HEK293 (cell line): ENCODE results near the gene EPB41L2.

Source experiments
- CTCF ChIA-PET: fragments of 350-600 bp; formaldehyde crosslinking; extraction: SDS; loops from one replicate; lab custom pipeline; 2021; ENCODE audit warnings: antibody characterized with exemption; lab: Yijun Ruan, JAX
- POLR2A ChIA-PET: fragments of 300-600 bp; formaldehyde crosslinking; extraction: SDS; loops from one replicate; lab custom pipeline; 2020; ENCODE audit warnings: antibody characterized with exemption, inconsistent platforms; lab: Yijun Ruan, JAX
- H3K27ac ChIP-seq: fragments of 200-500 bp; sonication (Bioruptor generic); 2 replicates; pipeline ENCODE4 v1.5.1; 2014; ENCODE audit warnings: low read depth, low read length, control low read depth, inconsistent platforms; ENCODE audit errors: extremely low read depth
- H3K36me3 ChIP-seq, 2 experiments: fragments of 200-500 bp in 1 of 2; sonication (Bioruptor generic) in 1 of 2; 1 replicate in 1 of 2; 2 replicates in 1 of 2; pipeline ENCODE4 v1.5.1; 2014 to 2017; ENCODE audit warnings: inconsistent platforms in 2 of 2, low read length in 2 of 2; ENCODE audit not compliant: control insufficient read depth in 2 of 2, insufficient read depth in 1 of 2
- H3K4me1 ChIP-seq: fragments of 200-500 bp; sonication (Bioruptor generic); 2 replicates; pipeline ENCODE4 v1.5.1; 2014; ENCODE audit warnings: mild to moderate bottlenecking, low read length, inconsistent platforms; ENCODE audit not compliant: control insufficient read depth, insufficient read depth
- H3K4me3 ChIP-seq: 2 replicates; pipeline ENCODE4 v1.5.1; 2011; ENCODE audit warnings: low read depth, mild to moderate bottlenecking, control low read depth, low read length, moderate library complexity
- H3K9me3 ChIP-seq: fragments of 200-500 bp; sonication (Bioruptor generic); 2 replicates; pipeline ENCODE4 v1.5.1; 2014; ENCODE audit warnings: low read depth, low read length, inconsistent platforms; ENCODE audit not compliant: control insufficient read depth, insufficient read depth
- BCL11B ChIP-seq: fragments of 450-650 bp; formaldehyde crosslinking; IDR thresholded peaks from 2 replicates; pipeline ENCODE4 v1.5.1; 2016; ENCODE audit warnings: low read depth, missing biosample characterization, missing genetic modification characterization
- TCF7L2 ChIP-seq: IDR thresholded peaks from 2 replicates; pipeline ENCODE4 v1.6.1; 2011; ENCODE audit warnings: low read depth, mild to moderate bottlenecking, inconsistent platforms, low read length, moderate library complexity, borderline replicate concordance
- YY2 ChIP-seq: fragments of 450-650 bp; formaldehyde crosslinking; IDR thresholded peaks from 2 replicates; pipeline ENCODE4 v1.5.1; 2016; ENCODE audit warnings: missing biosample characterization, missing genetic modification characterization
- ZNF138 ChIP-seq: fragments of 450-650 bp; formaldehyde crosslinking; IDR thresholded peaks from 2 replicates; pipeline ENCODE4 v1.5.1; 2016; ENCODE audit warnings: missing biosample characterization, missing genetic modification characterization, borderline replicate concordance
- ZNF221 ChIP-seq: fragments of 450-650 bp; formaldehyde crosslinking; IDR thresholded peaks from 2 replicates; pipeline ENCODE4 v1.5.1; 2017; ENCODE audit warnings: missing biosample characterization, missing genetic modification characterization, borderline replicate concordance
- ZNF529 ChIP-seq: fragments of 450-650 bp; formaldehyde crosslinking; IDR thresholded peaks from 2 replicates; pipeline ENCODE4 v1.5.1; 2017; ENCODE audit warnings: missing genetic modification characterization, missing biosample characterization; ENCODE audit not compliant: insufficient replicate concordance
- ZNF645 ChIP-seq: fragments of 450-650 bp; formaldehyde crosslinking; IDR thresholded peaks from 2 replicates; pipeline ENCODE4; 2016; ENCODE audit warnings: missing biosample characterization, missing genetic modification characterization
- ZSCAN18 ChIP-seq: fragments of 450-650 bp; formaldehyde crosslinking; IDR thresholded peaks from 2 replicates; pipeline ENCODE4 v1.5.1; 2016; ENCODE audit warnings: missing biosample characterization, missing genetic modification characterization
- TF ChIP-seq, protein P1 (sequence below): fragments of 450-650 bp; formaldehyde crosslinking; IDR thresholded peaks from 2 replicates; pipeline ENCODE4 v1.5.1; 2017; ENCODE audit warnings: missing biosample characterization, missing genetic modification characterization
- TF ChIP-seq, protein P2 (sequence below): fragments of 450-650 bp; formaldehyde crosslinking; IDR thresholded peaks from 2 replicates; pipeline ENCODE4 v1.5.1; 2016; ENCODE audit warnings: missing biosample characterization, missing genetic modification characterization, borderline replicate concordance
- TF ChIP-seq, protein P3 (sequence below): fragments of 450-650 bp; formaldehyde crosslinking; IDR thresholded peaks from 2 replicates; pipeline ENCODE4 v1.5.1; 2016; ENCODE audit warnings: missing biosample characterization, missing genetic modification characterization
- TF ChIP-seq, protein P4 (sequence below): fragments of 450-650 bp; formaldehyde crosslinking; IDR thresholded peaks from 2 replicates; pipeline ENCODE4 v1.5.1; 2016; ENCODE audit warnings: missing biosample characterization, missing genetic modification characterization

Gene EPB41L2

DNA sequence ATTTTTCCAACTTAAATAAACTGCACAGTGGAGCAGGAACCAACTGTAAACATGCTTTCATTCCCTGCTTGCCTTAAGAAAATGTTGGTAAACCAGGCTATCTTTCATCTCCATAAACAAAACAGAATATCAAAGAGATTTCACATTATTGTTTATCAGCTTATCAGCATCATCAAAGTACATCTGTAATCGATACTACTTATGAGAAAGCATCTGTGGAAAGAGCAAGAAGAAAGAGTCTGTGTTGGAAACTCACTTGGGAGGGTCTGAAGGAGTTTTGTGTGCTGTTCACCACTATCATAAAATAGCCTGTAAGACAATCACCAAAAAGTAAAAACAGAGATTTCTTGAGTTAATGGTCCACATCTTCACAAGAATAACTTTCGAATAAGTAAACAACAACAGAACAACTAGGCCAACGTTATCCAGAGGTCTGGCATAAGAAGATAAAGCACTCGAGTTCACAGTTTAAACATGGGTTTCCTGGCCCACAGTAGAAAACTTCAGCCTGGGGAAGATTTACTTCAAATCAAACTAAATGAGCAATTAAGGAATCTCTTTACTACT, 47.9 kb downstream of the EPB41L2 start:
- TF ChIP-seq ZNF645 (tag by site-specific recombination) (no peak), YY2 (no peak), ZNF221 (tag by site-specific recombination) (no peak), BCL11B (tag by site-specific recombination) (no peak), TCF7L2 (peak; percentile 70; the same call in 1 of the 2 replicates), ZSCAN18 (no peak)
- TF ChIP-seq, protein P1, sequence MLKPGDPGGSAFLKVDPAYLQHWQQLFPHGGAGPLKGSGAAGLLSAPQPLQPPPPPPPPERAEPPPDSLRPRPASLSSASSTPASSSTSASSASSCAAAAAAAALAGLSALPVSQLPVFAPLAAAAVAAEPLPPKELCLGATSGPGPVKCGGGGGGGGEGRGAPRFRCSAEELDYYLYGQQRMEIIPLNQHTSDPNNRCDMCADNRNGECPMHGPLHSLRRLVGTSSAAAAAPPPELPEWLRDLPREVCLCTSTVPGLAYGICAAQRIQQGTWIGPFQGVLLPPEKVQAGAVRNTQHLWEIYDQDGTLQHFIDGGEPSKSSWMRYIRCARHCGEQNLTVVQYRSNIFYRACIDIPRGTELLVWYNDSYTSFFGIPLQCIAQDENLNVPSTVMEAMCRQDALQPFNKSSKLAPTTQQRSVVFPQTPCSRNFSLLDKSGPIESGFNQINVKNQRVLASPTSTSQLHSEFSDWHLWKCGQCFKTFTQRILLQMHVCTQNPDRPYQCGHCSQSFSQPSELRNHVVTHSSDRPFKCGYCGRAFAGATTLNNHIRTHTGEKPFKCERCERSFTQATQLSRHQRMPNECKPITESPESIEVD (tag by site-specific recombination), result peak; percentile 69
- Histone ChIP-seq H3K4me3 (no peak overlapping the region), H3K4me1 (peaks cover 34% of the 10 kb centered on the region), H3K9me3 (no peaks in the 10 kb centered on the region), H3K27ac (no peak overlapping the region), H3K36me3 (no peaks in the 10 kb centered on the region)
- CTCF ChIA-PET, result interaction anchor here (1.0 kb wide), 1 partner anchor 69 kb away, joined by 4 read pairs; no protein-coding TSS in a partner anchor
- POLR2A ChIA-PET, result interaction anchor here (1.6 kb wide), 1 partner anchor 11 kb away, joined by 4 read pairs; no protein-coding TSS in a partner anchor

GRCh38 chr6:131014080-131014776, 48.8 kb downstream of the EPB41L2 start:
- ChIA-PET CTCF (interaction anchor here (0.7 to 1.0 kb wide), 3 partner anchors 11 to 73 kb away, joined by 3 to 4 read pairs (median 3); no protein-coding TSS in a partner anchor), POLR2A (no interaction called here)
- TF ChIP-seq, protein P1 (tag by site-specific recombination), result peak; percentile 41
- TF ChIP-seq ZNF138 (tag by site-specific recombination) (no peak), ZNF529 (tag by site-specific recombination) (no peak)
- H3K4me3 ChIP-seq, result no peak overlapping the region
- H3K9me3 ChIP-seq, result no peaks in the 10 kb centered on the region
- peaks cover 34% of the 10 kb centered on the region for H3K4me1 ChIP-seq
- no peak overlapping the region for H3K27ac ChIP-seq
- no peaks in the 10 kb centered on the region for H3K36me3 ChIP-seq

DNA sequence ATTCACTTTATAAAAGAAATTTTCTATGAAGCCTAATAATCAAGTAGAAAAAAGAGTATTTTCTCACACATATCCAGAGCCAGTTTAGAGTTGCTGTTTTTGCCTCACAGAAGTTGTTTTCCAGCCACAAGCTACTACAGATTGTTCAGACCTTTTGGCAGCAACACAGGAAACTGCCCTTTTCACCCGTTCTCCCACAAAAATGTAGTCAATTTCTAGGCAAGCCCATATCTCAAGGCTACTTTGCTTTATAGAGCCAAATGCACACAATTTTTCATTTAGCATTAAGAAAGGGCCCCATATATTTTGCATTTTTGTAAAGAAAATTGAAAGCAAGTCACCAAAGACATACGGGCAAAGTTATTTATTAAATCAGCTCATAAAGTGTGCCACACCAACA, 49.5 kb downstream of the EPB41L2 start:
- CTCF ChIA-PET, result interaction anchor here (0.7 kb wide), 1 partner anchor 72 kb away, joined by 3 read pairs; no protein-coding TSS in a partner anchor
- TF ChIP-seq ZNF221 (tag by site-specific recombination), result no peak
- TF ChIP-seq, protein P2, sequence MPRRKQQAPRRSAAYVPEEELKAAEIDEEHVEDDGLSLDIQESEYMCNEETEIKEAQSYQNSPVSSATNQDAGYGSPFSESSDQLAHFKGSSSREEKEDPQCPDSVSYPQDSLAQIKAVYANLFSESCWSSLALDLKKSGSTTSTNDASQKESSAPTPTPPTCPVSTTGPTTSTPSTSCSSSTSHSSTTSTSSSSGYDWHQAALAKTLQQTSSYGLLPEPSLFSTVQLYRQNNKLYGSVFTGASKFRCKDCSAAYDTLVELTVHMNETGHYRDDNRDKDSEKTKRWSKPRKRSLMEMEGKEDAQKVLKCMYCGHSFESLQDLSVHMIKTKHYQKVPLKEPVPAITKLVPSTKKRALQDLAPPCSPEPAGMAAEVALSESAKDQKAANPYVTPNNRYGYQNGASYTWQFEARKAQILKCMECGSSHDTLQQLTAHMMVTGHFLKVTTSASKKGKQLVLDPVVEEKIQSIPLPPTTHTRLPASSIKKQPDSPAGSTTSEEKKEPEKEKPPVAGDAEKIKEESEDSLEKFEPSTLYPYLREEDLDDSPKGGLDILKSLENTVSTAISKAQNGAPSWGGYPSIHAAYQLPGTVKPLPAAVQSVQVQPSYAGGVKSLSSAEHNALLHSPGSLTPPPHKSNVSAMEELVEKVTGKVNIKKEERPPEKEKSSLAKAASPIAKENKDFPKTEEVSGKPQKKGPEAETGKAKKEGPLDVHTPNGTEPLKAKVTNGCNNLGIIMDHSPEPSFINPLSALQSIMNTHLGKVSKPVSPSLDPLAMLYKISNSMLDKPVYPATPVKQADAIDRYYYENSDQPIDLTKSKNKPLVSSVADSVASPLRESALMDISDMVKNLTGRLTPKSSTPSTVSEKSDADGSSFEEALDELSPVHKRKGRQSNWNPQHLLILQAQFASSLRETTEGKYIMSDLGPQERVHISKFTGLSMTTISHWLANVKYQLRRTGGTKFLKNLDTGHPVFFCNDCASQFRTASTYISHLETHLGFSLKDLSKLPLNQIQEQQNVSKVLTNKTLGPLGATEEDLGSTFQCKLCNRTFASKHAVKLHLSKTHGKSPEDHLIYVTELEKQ (tag by site-specific recombination), result no peak
- TF ChIP-seq, protein P3, sequence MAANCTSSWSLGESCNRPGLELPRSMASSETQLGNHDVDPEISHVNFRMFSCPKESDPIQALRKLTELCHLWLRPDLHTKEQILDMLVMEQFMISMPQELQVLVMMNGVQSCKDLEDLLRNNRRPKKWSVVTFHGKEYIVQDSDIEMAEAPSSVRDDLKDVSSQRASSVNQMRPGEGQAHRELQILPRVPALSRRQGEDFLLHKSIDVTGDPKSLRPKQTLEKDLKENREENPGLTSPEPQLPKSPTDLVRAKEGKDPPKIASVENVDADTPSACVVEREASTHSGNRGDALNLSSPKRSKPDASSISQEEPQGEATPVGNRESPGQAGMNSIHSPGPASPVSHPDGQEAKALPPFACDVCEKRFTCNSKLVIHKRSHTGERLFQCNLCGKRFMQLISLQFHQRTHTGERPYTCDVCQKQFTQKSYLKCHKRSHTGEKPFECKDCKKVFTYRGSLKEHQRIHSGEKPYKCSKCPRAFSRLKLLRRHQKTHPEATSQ (tag by site-specific recombination), result no peak
- TF ChIP-seq, protein P4, sequence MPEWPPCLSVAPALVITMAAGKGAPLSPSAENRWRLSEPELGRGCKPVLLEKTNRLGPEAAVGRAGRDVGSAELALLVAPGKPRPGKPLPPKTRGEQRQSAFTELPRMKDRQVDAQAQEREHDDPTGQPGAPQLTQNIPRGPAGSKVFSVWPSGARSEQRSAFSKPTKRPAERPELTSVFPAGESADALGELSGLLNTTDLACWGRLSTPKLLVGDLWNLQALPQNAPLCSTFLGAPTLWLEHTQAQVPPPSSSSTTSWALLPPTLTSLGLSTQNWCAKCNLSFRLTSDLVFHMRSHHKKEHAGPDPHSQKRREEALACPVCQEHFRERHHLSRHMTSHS, result no peak

More for the DNA sequence above, 49.5 kb downstream of the EPB41L2 start:
- H3K4me3 ChIP-seq, result no peak overlapping the region
- H3K4me1 ChIP-seq, result peaks cover 34% of the 10 kb centered on the region
- no peaks in the 10 kb centered on the region for H3K36me3 ChIP-seq
- POLR2A ChIA-PET, result no interaction called here
- H3K27ac ChIP-seq, result no peak overlapping the region
- no peaks in the 10 kb centered on the region for H3K9me3 ChIP-seq
